Stimulated activated CD8-positive, alpha-beta memory T cell treated with anti-CD3 and anti-CD28 coated beads, Interleukin-2, amount 100 ng/mL, for 48 hours (primary cell): ENCODE measurements around the gene SNCAIP.

Experiments used
- DNase-seq, 2 donors: peaks; one replicate each; pipeline ENCODE4 v3.0.0-alpha.2; 2020; ENCODE audit warnings: low read depth in 2 of 2

The SNCAIP gene

DNA sequence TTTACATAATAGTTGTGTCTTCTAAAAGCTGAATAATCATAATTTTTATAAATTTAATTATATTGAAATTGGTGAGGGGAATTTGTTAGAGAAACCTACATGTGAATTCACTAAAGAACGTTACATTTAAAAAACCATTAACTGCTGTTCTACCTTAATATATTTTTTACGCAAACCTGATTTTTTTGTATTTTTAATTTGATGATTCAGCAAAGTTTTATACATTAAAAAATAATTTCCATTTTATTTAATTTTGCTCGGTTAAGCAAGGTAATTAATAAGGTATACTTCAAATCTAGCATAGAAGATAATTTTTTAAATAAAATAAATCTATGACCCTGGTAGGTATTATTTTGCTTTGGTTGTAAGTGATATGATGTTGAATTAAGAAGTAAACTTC lies 114.3 kb downstream of the SNCAIP start:
- DNase-seq: no peak

DNA sequence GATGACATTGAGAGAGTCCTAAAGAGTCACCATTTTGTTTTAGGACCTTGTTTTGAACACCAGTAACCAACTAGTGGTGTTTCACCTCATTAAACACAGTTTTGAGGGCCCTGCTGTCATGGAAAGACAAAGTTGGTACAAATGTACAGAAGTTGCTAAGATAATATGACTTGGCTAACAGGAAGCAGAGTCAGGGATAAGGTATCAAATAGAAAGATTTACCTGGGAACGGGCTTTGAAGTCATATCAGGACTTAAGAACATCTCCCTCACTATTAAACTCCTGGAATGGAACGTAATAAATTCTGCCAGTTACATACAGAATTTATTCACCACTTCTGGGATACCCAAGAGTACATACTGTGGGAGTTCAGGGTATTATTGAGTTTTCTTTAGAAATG lies 115.6 kb downstream of the SNCAIP start:
- DNase-seq: no peak

GRCh38 chr5:122429545-122430318 lies 117.7 kb downstream of the SNCAIP start:
- no peak for DNase-seq

- DNase-seq: no peak
Measured at GRCh38 chr5:122430319-122430586, 118.2 kb downstream of the SNCAIP start.

DNA sequence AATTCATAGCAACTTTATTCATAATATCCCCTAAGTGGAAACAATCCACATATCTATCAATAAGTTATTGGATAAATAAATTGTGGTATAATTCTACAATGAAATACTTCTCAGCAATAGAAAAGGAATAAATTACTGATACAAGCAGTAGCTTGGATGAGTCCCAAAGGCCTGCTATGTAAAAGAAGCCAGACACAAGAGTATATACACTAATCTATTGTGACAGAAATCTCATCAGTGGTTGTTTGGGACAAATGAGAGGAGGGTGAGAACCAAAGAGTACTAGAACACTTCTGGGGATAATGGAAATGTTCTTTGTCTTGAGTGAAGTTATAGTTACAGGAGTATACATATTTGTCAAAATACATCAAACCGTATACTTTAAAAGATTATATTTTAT lies 119.3 kb downstream of the SNCAIP start:
- DNase-seq: no peak

- no peak for DNase-seq
Measured at GRCh38 chr5:122434205-122434970, 122.4 kb downstream of the SNCAIP start.

GRCh38 chr5:122435234-122435633 lies 123.2 kb downstream of the SNCAIP start:
- DNase-seq: no peak

GRCh38 chr5:122435761-122436160 lies 123.7 kb downstream of the SNCAIP start:
- DNase-seq: no peak

DNA sequence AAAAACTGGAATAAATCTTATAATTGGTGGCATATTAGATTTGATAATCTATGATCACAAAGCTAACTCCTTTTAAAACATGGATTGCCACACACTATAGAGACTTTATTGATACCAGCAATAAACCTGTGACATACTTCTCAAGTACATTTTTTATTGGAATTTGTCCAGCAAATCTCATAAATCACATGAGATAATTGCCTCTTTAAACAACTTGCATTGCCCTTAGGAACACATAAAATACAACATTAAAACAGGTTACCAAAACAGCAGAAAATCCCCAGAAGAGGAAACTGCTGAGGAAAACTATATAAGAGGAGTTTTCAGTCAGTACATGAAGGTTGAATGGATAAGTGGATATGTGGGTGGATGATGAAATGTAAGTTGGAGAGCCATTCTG lies 124.6 kb downstream of the SNCAIP start:
- no peak for DNase-seq

DNA sequence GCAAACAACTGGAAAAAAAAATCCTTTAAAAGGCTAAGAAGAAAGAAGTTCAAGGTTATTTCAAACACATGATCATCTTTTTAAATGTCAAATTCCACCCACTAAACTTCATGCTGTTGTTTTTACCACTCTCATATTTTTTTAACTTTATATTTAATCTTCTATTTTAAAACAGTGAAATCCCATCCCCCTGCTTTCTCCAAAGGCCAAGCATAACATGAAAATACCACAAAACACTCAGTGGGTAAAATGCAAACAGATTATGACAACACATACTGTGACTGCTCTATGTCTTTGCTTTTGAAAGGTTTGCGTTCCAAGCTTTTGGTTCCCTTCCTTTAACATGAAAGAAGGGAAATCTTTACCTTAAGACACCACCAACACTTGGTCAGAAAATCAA lies 127.6 kb downstream of the SNCAIP start:
- no peak for DNase-seq

- DNase-seq: no peak
Measured at GRCh38 chr5:122442938-122443337, 130.9 kb downstream of the SNCAIP start.

- no peak for DNase-seq
Measured at GRCh38 chr5:122444411-122444810, 132.4 kb downstream of the SNCAIP start.

DNA sequence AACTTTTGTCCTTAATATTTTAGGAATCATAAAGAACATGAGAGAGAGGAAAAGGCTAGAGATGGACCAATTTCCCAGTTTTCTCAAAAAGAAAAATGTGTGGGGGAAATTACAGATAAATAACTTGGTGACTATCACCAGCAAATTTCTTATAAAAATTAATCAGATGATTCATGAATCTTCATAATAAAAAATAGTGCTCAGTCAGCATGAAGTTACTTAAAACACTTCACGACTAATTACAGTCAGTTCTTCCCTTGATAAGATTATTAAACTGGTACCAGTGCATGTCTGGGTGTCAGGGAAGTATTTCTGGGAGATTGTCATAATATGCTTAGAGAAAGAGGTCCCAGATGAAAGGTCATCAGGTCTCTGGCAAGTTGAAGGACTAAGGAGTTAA lies 133.0 kb downstream of the SNCAIP start:
- DNase-seq: no peak

DNA sequence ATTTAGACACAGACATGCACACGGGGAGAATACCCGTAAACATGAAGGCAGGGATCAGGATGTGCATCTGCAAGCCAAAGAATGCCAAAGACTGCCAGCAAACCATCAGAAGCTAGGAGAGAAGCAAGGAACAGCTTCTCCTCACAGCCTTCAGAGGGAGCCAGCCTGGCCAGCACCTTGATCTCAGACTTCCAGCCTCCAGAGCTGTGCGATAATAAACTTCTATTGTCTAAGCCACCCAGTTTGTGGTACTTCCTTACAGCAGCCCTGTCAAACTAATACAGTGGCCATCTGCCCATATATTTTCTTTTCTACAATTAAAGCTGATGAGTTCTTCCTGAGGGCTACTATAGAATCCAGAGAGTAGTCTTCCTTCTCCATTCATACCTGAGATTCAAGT lies 135.0 kb downstream of the SNCAIP start:
- no peak for DNase-seq

- DNase-seq: no peak
Measured at GRCh38 chr5:122447879-122448278, 135.8 kb downstream of the SNCAIP start.

DNA sequence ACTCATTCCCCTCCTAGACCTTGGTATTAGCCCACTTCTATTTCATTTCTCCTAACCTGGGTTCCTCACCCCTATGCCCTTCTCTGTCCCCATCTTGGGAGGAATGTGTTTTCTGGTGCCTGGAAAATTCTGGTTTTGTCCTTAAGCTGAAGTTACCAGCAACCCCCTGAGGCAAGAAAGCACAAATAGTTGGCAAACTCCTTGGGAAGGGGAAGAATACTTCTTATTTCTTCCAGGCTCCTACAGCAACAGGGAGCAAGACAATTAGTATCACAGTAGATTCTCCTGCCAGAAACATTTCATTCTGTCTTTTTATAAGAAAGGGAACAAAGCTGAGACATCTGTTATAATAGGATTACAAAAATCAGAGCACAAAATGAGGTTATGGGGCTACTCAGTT lies 142.5 kb downstream of the SNCAIP start:
- DNase-seq: no peak

GRCh38 chr5:122455939-122456338 lies 143.9 kb downstream of the SNCAIP start:
- no peak for DNase-seq

- DNase-seq: no peak
Measured at GRCh38 chr5:122457178-122457826, 145.3 kb downstream of the SNCAIP start.

GRCh38 chr5:122458278-122458872 lies 146.3 kb downstream of the SNCAIP start:
- DNase-seq: no peak

DNA sequence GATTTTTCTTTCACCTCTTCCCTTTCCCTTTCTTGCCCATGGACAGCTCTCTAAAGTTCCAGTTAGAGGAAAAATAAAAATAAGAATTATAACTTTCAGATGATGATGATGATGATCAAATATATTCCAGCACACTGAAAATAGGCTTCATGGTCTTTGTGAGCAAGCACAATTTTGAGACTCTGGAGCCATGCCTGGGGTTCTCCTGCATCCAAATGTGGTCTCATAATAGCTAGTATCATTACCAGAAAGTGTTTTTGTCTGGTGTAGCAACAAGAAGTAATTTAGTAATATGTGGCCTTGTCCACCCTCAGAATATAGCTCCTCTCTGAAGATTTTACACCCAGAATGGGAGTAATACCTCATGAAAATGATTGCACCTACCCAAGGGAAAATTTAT lies 150.4 kb downstream of the SNCAIP start:
- no peak for DNase-seq

GRCh38 chr5:122463221-122463620 lies 151.2 kb downstream of the SNCAIP start:
- no peak for DNase-seq

DNA sequence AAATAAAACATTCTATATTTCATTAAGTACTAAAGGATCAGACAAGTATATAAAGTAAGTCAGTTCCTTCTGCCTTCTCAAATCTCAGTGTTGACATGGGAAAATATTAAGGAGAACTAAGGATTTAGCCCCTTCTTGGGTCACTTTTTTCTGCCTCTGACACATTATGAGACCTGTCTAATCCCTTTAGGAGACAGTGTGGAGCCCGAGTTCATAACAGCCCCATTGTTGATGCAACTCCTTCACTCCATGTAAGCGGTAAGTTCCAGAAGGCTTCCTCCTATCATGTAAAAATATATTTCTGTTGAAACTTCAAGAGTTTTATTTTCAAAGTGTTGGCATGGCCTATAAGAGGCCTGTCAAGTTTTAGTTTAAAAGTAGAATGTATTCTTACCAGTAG lies 152.2 kb downstream of the SNCAIP start:
- no peak for DNase-seq
